Activated naive CD4-positive, alpha-beta T cell treated with anti-CD3 and anti-CD28 coated beads, Interleukin-2, amount 50 U/mL, for 24 hours (primary cell): ENCODE measurements around the gene GPR183.

Experiments
- H3K27ac Mint-ChIP-seq: one replicate; pipeline ENCODE4 v1.8.0; 2021; ENCODE audit warnings: mild to moderate bottlenecking, mixed read lengths
- H3K27me3 Mint-ChIP-seq: one replicate; pipeline ENCODE4 v1.8.0; 2021; ENCODE audit warnings: mixed read lengths
- H3K36me3 Mint-ChIP-seq: one replicate; pipeline ENCODE4 v1.8.0; 2021; ENCODE audit warnings: mixed read lengths
- H3K4me1 Mint-ChIP-seq: one replicate; pipeline ENCODE4 v1.8.0; 2021; ENCODE audit warnings: mixed read lengths
- H3K4me3 Mint-ChIP-seq: one replicate; pipeline ENCODE4 v1.8.0; 2021; ENCODE audit warnings: mild to moderate bottlenecking, mixed read lengths
- H3K9me3 Mint-ChIP-seq: one replicate; pipeline ENCODE4 v1.8.0; 2021; ENCODE audit warnings: mixed read lengths

GPR183 gene

GRCh38 chr13:99295488-99296252 is 11.5 kb downstream of the GPR183 start:
- H3K4me1 Mint-ChIP-seq, result peaks cover 92% of the 10 kb centered on the region
- H3K27me3 Mint-ChIP-seq, result no peaks in the 10 kb centered on the region
- peak overlapping the region; percentile 95 for H3K27ac Mint-ChIP-seq
- peak overlapping the region; percentile 76 for H3K4me3 Mint-ChIP-seq
- peaks cover 30% of the 10 kb centered on the region for H3K36me3 Mint-ChIP-seq
- no peaks in the 10 kb centered on the region for H3K9me3 Mint-ChIP-seq

GRCh38 chr13:99294958-99295357 is 12.2 kb downstream of the GPR183 start:
- H3K36me3 Mint-ChIP-seq, result peaks cover 30% of the 10 kb centered on the region
- peak overlapping the region; percentile 76 for H3K4me3 Mint-ChIP-seq
- H3K27me3 Mint-ChIP-seq, result no peaks in the 10 kb centered on the region
- H3K27ac Mint-ChIP-seq, result peak overlapping the region; percentile 95
- no peaks in the 10 kb centered on the region for H3K9me3 Mint-ChIP-seq
- peaks cover 92% of the 10 kb centered on the region for H3K4me1 Mint-ChIP-seq

- Mint-ChIP-seq H3K9me3 (no peaks in the 10 kb centered on the region), H3K27me3 (no peaks in the 10 kb centered on the region), H3K4me1 (peaks cover 92% of the 10 kb centered on the region), H3K36me3 (peaks cover 34% of the 10 kb centered on the region), H3K27ac (peak overlapping the region; percentile 80), H3K4me3 (no peak overlapping the region)
These were observed 13.0 kb downstream of the GPR183 start for GRCh38 chr13:99294198-99294597.

GRCh38 chr13:99293178-99293577 is 14.0 kb downstream of the GPR183 start:
- Mint-ChIP-seq H3K4me1 (peaks cover 92% of the 10 kb centered on the region), H3K4me3 (no peak overlapping the region), H3K36me3 (peaks cover 39% of the 10 kb centered on the region), H3K27ac (peak overlapping the region; percentile 93), H3K27me3 (no peaks in the 10 kb centered on the region), H3K9me3 (peaks cover 5% of the 10 kb centered on the region)

GRCh38 chr13:99290894-99291293 is 16.3 kb downstream of the GPR183 start:
- peaks cover 39% of the 10 kb centered on the region for H3K36me3 Mint-ChIP-seq
- H3K27me3 Mint-ChIP-seq, result no peaks in the 10 kb centered on the region
- H3K27ac Mint-ChIP-seq, result peak overlapping the region; percentile 87
- H3K4me3 Mint-ChIP-seq, result peak overlapping the region; percentile 9
- peaks cover 95% of the 10 kb centered on the region for H3K4me1 Mint-ChIP-seq
- peaks cover 5% of the 10 kb centered on the region for H3K9me3 Mint-ChIP-seq

- Mint-ChIP-seq H3K4me1 (peaks cover 95% of the 10 kb centered on the region), H3K27ac (peak overlapping the region; percentile 87), H3K4me3 (peak overlapping the region; percentile 33), H3K36me3 (peaks cover 32% of the 10 kb centered on the region), H3K27me3 (no peaks in the 10 kb centered on the region), H3K9me3 (peaks cover 5% of the 10 kb centered on the region)
These were observed 17.4 kb downstream of the GPR183 start for GRCh38 chr13:99289674-99290337.

GRCh38 chr13:99289271-99289670 is 17.9 kb downstream of the GPR183 start:
- peaks cover 5% of the 10 kb centered on the region for H3K9me3 Mint-ChIP-seq
- H3K4me1 Mint-ChIP-seq, result peaks cover 97% of the 10 kb centered on the region
- H3K4me3 Mint-ChIP-seq, result peak overlapping the region; percentile 43
- H3K36me3 Mint-ChIP-seq, result peaks cover 31% of the 10 kb centered on the region
- peak overlapping the region; percentile 93 for H3K27ac Mint-ChIP-seq
- no peaks in the 10 kb centered on the region for H3K27me3 Mint-ChIP-seq

GRCh38 chr13:99288089-99288488 is 19.1 kb downstream of the GPR183 start:
- peaks cover 96% of the 10 kb centered on the region for H3K4me1 Mint-ChIP-seq
- peaks cover 24% of the 10 kb centered on the region for H3K36me3 Mint-ChIP-seq
- peak overlapping the region; percentile 19 for H3K4me3 Mint-ChIP-seq
- peaks cover 5% of the 10 kb centered on the region for H3K9me3 Mint-ChIP-seq
- H3K27ac Mint-ChIP-seq, result peak overlapping the region; percentile 36
- no peaks in the 10 kb centered on the region for H3K27me3 Mint-ChIP-seq

GRCh38 chr13:99287551-99287950 is 19.6 kb downstream of the GPR183 start:
- Mint-ChIP-seq H3K36me3 (peaks cover 19% of the 10 kb centered on the region), H3K9me3 (peaks cover 5% of the 10 kb centered on the region), H3K4me3 (peak overlapping the region; percentile 63), H3K27ac (peak overlapping the region; percentile 87), H3K4me1 (peaks cover 96% of the 10 kb centered on the region), H3K27me3 (no peaks in the 10 kb centered on the region)

GRCh38 chr13:99285432-99286182 is 21.6 kb downstream of the GPR183 start:
- Mint-ChIP-seq H3K27me3 (no peaks in the 10 kb centered on the region), H3K4me1 (peaks cover 98% of the 10 kb centered on the region), H3K27ac (peak overlapping the region; percentile 62), H3K9me3 (peaks cover 5% of the 10 kb centered on the region), H3K4me3 (peak overlapping the region; percentile 52), H3K36me3 (peaks cover 16% of the 10 kb centered on the region)

GRCh38 chr13:99282264-99283231 is 24.7 kb downstream of the GPR183 start:
- H3K27ac Mint-ChIP-seq, result peak overlapping the region; percentile 93

GRCh38 chr13:99281811-99282263 is 25.4 kb downstream of the GPR183 start:
- H3K27me3 Mint-ChIP-seq, result no peaks in the 10 kb centered on the region
- peaks cover 4% of the 10 kb centered on the region for H3K36me3 Mint-ChIP-seq
- peak overlapping the region; percentile 93 for H3K27ac Mint-ChIP-seq
- H3K4me1 Mint-ChIP-seq, result peaks cover 96% of the 10 kb centered on the region
- no peaks in the 10 kb centered on the region for H3K9me3 Mint-ChIP-seq
- peak overlapping the region; percentile 42 for H3K4me3 Mint-ChIP-seq

More at GRCh38 chr13:99282264-99283231, 24.7 kb downstream of the GPR183 start:
- Mint-ChIP-seq H3K4me3 (peak overlapping the region; percentile 66), H3K9me3 (no peaks in the 10 kb centered on the region), H3K4me1 (peaks cover 98% of the 10 kb centered on the region), H3K36me3 (peaks cover 8% of the 10 kb centered on the region), H3K27me3 (no peaks in the 10 kb centered on the region)

GRCh38 chr13:99280166-99280565 is 27.0 kb downstream of the GPR183 start:
- Mint-ChIP-seq H3K27ac (peak overlapping the region; percentile 15), H3K4me1 (peaks cover 96% of the 10 kb centered on the region), H3K27me3 (no peaks in the 10 kb centered on the region), H3K36me3 (peaks cover 4% of the 10 kb centered on the region), H3K9me3 (no peaks in the 10 kb centered on the region), H3K4me3 (no peak overlapping the region)

- Mint-ChIP-seq H3K36me3 (peaks cover 7% of the 10 kb centered on the region), H3K4me3 (peak overlapping the region; percentile 30), H3K27ac (peak overlapping the region; percentile 27), H3K4me1 (peaks cover 96% of the 10 kb centered on the region), H3K9me3 (no peaks in the 10 kb centered on the region), H3K27me3 (no peaks in the 10 kb centered on the region)
These were observed 27.6 kb downstream of the GPR183 start for GRCh38 chr13:99279637-99280036.
